ENCODE results near the gene TMEM181.

TMEM181 gene

DNA sequence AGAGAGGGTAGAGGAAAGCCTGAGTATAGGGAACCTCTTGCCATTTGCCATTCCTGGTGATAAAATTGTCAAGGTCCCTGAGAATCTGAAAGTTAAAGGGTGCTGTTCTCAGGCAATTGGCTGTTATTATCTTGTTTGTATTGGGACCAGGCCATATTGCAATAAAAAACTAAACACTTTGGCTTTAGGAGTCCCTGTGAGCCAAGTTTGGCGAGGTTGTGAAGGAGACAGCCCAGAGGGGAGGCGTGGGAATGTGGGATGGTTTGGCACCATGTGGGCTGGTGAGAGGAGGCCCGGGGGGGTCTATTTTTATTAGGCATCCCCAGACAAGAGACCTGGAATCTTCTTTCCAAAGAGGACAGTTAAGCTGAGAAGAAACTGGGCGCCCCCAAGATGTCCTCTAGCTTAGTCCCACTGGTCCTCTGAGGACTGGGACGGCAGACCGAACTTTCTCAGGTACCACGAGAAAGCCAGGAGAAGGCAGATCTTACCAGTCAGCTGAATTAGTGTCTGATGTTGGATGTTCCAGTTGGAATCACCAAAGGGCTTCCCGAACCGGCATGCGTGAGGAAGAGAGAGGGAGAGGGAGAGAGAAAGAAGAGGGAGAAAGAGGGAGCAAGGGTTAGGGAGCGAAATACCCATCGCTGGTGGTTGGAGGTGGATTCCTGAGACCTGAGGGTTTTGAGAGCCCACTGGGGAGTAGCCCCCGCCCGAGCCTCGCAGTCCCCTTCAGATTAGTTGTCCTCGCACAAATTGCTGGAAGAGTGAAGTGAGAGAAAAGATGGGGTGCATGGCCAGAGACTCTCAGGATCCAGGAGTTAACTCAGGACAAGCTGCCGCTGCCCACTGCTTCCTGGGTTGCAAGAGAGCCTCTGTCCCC, 60.3 kb downstream of the TMEM181 start:
- no peaks in the 10 kb centered on the region for H3K9me3 ChIP-seq (ENCODE audit: low read length)
- no peak overlapping the region for H3K9ac ChIP-seq (ENCODE audit: low read length)
- H3K4me1 ChIP-seq (ENCODE audit: insufficient read depth, low read length): no peaks in the 10 kb centered on the region
- peaks cover 16% of the 10 kb centered on the region for H3K36me3 ChIP-seq (ENCODE audit: insufficient read depth, low read length)
- no peaks in the 10 kb centered on the region for H3K27me3 ChIP-seq (ENCODE audit: control insufficient read depth in 1 of 2, insufficient read depth in 2 of 2, low read length in 2 of 2)
- H3K27ac ChIP-seq (ENCODE audit: low read depth, low read length): no peak overlapping the region
- H3K4me3 ChIP-seq (ENCODE audit: low read depth in 1 of 2, low read length in 2 of 2): no peak overlapping the region

DNA sequence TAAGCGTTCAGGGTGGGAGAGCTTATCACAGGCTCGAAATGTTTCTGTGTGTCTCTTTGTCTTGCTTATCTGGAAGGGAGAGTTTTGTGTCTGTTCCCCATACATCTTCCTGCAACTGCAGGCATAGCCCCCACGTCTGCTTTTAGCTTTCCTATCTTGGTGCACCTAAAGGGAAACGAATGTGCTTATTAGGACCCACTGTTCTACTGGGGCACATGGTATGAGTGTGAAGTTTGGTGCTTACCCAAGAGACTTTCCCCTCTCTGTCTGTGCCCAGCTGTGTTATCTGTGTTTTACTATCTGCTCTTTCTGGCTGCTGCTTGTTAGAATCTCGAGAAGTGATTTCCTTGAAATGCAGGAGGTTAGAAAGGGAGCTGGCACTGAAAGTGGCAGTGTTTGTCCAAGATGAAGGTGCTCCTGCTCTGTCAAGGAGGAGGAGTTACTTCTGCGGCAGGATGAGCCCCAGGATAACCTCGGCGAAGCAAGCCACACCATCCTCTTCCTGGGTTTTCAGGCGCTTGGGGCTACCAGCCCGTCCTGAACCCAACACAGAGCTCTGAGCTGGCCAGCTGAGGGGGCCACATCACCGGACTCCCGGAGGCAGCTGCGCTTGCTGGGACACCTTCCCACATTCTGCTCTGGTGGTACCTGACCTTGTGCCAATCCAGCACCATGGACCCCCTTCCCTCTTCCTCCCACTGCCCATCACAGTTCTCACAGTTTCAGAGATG, 61.2 kb downstream of the TMEM181 start:
- Histone ChIP-seq H3K9me3 (ENCODE audit: low read length) (no peaks in the 10 kb centered on the region), H3K27me3 (ENCODE audit: control insufficient read depth in 1 of 2, insufficient read depth in 2 of 2, low read length in 2 of 2) (no peaks in the 10 kb centered on the region), H3K36me3 (ENCODE audit: insufficient read depth, low read length) (peaks cover 25% of the 10 kb centered on the region), H3K4me1 (ENCODE audit: insufficient read depth, low read length) (no peaks in the 10 kb centered on the region), H3K4me3 (ENCODE audit: low read depth in 1 of 2, low read length in 2 of 2) (no peak overlapping the region), H3K9ac (ENCODE audit: low read length) (no peak overlapping the region), H3K27ac (ENCODE audit: low read depth, low read length) (no peak overlapping the region)

DNA sequence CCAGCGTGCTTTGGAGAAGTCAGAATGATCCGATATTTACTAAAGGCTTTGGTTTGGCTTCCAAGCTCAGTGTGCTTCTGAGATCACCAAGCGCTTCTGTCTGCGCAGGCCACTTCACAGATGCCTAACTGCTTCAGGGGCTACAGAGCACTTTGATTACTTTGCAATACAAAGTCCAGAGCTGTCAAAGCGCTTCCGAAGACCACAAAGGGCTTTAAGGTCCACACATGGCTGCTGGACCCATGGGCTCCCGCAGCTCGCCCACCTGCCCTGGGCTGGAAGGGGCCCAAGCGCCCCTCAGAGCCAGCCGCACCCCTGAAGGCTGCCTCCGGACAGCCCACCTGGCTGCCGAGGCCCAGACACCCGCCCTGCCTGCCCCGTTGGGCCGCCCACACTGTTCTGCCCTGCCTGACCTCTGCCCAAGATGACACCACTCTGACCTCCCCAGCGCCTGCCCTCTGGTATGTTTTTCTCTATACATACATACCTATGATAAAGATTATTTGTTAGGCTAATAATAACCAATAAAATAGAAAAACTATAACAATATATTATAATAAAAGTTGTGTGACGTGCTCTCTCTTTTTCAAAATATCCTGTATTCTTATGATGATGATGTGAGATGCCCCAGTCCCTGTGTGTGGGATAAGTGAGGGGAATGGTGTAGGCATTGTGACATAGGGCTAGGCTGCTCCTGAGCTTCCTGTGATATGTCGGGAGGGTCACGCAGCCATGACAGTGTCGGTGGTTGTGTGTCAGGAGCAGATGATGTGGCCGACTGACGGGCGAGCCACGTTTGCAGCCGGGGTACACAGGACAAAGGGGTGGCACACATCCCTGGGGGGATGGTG, 62.0 kb downstream of the TMEM181 start:
- H3K4me1 ChIP-seq (ENCODE audit: insufficient read depth, low read length): no peaks in the 10 kb centered on the region
- H3K27ac ChIP-seq (ENCODE audit: low read depth, low read length): no peak overlapping the region
- H3K9me3 ChIP-seq (ENCODE audit: low read length): no peaks in the 10 kb centered on the region
- H3K9ac ChIP-seq (ENCODE audit: low read length): no peak overlapping the region
- H3K4me3 ChIP-seq (ENCODE audit: low read depth in 1 of 2, low read length in 2 of 2): no peak overlapping the region
- H3K27me3 ChIP-seq (ENCODE audit: control insufficient read depth in 1 of 2, insufficient read depth in 2 of 2, low read length in 2 of 2): no peaks in the 10 kb centered on the region
- H3K36me3 ChIP-seq (ENCODE audit: insufficient read depth, low read length): peaks cover 29% of the 10 kb centered on the region

DNA sequence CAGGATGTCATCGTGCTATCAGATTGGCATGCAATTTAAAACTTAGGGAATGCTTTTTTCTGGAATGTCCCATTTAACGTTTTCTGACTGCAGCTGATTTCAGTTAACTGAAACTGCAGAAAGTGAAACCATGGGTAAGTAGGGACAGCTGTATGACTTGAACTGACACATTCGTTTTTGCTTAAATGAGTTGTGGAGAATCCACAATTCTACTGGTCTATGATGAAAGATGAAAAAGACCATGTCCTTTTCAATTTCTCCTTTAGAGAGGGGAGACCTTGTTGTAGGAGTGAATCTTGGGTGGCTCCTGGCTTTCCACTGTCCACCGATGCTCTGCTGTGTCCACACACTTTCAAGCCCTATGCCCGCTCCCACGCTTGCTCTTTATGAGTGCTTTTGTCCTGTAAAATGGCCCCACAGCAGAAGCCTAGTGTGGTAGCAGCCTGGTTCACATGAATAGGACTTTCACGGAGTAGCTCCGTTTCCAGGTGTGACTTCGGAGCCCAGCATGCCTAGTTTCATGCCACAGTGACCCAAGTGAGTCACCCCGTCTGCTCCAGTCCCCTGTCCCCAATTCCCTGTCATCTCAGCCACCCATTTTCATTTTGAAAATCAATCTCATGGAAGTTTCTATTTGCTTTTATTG, 62.8 kb downstream of the TMEM181 start:
- Histone ChIP-seq H3K27me3 (ENCODE audit: control insufficient read depth in 1 of 2, insufficient read depth in 2 of 2, low read length in 2 of 2) (no peaks in the 10 kb centered on the region), H3K4me3 (ENCODE audit: low read depth in 1 of 2, low read length in 2 of 2) (no peak overlapping the region), H3K27ac (ENCODE audit: low read depth, low read length) (no peak overlapping the region), H3K36me3 (ENCODE audit: insufficient read depth, low read length) (peaks cover 29% of the 10 kb centered on the region), H3K4me1 (ENCODE audit: insufficient read depth, low read length) (no peaks in the 10 kb centered on the region), H3K9me3 (ENCODE audit: low read length) (no peaks in the 10 kb centered on the region), H3K9ac (ENCODE audit: low read length) (no peak overlapping the region)

DNA sequence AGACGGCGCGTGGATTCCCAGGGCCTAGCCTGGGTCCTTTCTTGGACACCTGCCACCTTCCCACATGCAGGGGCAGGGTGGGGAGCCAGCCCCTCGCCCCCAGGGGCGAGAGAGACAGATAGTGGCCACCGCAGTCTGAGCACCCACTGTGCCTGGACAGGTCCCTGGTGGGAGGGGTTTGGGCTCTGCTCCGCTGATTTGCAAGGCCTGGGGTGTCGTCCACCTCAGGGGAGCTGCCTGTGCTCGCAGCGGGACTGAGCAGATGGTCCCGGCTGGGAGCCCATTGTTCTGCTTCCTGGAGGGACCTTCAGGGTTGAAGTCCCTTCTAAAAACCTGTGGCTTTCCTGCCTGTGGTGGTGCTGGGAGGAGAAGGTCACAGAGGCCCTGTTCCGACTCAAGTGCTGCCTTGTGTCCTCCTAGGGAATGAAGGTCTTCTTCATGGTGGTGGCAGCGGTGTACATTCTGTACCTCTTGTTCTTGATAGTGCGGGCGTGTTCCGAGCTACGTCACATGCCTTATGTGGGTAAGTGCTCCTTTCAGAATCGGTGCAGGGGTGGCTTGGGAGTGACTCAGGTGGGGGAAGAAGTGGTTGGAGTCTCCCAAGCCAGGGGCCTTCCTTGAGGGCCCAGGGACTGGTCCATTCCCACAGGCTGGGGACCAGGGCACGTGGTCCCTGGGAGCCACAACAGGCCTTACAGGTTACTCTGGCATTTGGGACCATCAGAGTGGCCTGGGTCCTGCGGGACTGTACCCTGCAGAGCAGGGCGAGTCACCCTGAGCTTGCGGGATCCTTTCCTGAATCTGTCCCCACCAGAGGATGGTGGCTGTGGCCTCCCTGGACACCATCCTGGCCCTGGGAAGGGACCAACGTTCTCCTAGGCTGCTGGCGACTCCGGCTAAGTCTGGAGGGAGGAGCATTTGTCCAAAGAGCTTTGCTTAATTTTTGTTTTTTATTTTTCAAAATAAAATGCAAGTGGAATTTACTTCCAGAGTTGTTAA, 65.1 kb downstream of the TMEM181 start:
- Histone ChIP-seq H3K4me1 (ENCODE audit: insufficient read depth, low read length) (no peaks in the 10 kb centered on the region), H3K4me3 (ENCODE audit: low read depth in 1 of 2, low read length in 2 of 2) (no peak overlapping the region), H3K36me3 (ENCODE audit: insufficient read depth, low read length) (peaks cover 29% of the 10 kb centered on the region), H3K27me3 (ENCODE audit: control insufficient read depth in 1 of 2, insufficient read depth in 2 of 2, low read length in 2 of 2) (no peaks in the 10 kb centered on the region), H3K9me3 (ENCODE audit: low read length) (no peaks in the 10 kb centered on the region), H3K27ac (ENCODE audit: low read depth, low read length) (no peak overlapping the region), H3K9ac (ENCODE audit: low read length) (no peak overlapping the region)

DNA sequence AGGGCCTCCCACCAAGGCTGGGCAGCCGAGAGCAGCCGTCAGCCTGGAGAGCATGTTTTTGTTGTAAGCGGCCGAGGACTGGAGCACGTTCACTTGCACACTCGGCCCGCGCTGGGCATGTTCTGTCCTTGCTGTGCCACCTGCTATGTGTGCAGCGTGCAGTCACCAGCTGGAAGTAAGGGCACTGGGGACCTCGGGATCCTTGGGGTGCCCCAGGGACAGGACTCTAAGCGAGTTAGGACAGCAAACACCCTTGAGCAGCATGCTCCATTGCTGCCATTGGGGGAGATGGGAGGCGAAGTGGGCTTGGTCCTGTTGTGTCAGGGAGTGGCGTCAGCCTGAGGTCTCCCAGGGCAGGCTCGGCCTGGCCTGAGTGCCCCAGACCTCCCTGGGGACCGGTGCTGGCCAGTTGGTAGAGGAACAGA, 66.0 kb downstream of the TMEM181 start:
- no peak overlapping the region for H3K27ac ChIP-seq (ENCODE audit: low read depth, low read length)
- H3K27me3 ChIP-seq (ENCODE audit: control insufficient read depth in 1 of 2, insufficient read depth in 2 of 2, low read length in 2 of 2): no peaks in the 10 kb centered on the region
- H3K9ac ChIP-seq (ENCODE audit: low read length): no peak overlapping the region
- peaks cover 1% of the 10 kb centered on the region for H3K4me1 ChIP-seq (ENCODE audit: insufficient read depth, low read length)
- H3K36me3 ChIP-seq (ENCODE audit: insufficient read depth, low read length): peaks cover 29% of the 10 kb centered on the region
- no peaks in the 10 kb centered on the region for H3K9me3 ChIP-seq (ENCODE audit: low read length)
- H3K4me3 ChIP-seq (ENCODE audit: low read depth in 1 of 2, low read length in 2 of 2): no peak overlapping the region

DNA sequence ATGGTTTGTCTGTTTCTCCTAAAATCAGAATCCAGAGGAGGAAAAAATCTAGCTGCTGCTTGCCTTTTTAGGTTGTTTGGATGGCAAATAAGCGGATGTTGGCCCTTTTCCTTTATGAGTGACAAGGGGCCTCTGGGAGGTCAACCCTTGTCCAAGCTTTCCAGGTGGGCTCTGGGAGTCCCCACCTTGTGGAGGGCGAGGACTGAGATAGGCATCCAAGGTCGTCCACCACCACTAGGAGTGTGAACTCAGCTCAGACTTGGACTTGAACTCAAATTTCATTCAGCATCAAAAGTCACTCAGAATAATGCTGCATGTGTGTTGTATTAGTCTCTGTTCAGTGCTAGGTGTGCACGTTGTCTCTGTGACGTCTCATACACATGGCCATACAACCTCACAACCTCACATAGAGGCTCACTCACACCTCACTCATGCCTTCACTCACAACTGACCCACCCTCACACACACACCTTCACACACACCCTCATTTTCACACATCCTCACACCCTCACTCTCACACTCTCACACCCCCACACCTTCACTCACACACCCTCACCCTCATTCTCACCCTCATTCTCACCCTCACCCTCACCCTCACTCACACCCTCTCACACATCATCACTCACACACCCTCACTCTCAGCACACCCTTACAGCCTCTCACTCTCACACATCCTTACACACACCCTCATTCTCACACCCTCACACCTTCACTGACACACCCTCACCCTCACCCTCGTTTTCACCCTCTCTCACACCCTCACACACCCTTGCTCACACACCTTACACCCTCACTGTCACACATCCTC, 66.7 kb downstream of the TMEM181 start:
- no peaks in the 10 kb centered on the region for H3K27me3 ChIP-seq (ENCODE audit: control insufficient read depth in 1 of 2, insufficient read depth in 2 of 2, low read length in 2 of 2)
- no peak overlapping the region for H3K27ac ChIP-seq (ENCODE audit: low read depth, low read length)
- H3K4me1 ChIP-seq (ENCODE audit: insufficient read depth, low read length): peaks cover 7% of the 10 kb centered on the region
- H3K9me3 ChIP-seq (ENCODE audit: low read length): no peaks in the 10 kb centered on the region
- peaks cover 24% of the 10 kb centered on the region for H3K36me3 ChIP-seq (ENCODE audit: insufficient read depth, low read length)
- no peak overlapping the region for H3K4me3 ChIP-seq (ENCODE audit: low read depth in 1 of 2, low read length in 2 of 2)
- no peak overlapping the region for H3K9ac ChIP-seq (ENCODE audit: low read length)

DNA sequence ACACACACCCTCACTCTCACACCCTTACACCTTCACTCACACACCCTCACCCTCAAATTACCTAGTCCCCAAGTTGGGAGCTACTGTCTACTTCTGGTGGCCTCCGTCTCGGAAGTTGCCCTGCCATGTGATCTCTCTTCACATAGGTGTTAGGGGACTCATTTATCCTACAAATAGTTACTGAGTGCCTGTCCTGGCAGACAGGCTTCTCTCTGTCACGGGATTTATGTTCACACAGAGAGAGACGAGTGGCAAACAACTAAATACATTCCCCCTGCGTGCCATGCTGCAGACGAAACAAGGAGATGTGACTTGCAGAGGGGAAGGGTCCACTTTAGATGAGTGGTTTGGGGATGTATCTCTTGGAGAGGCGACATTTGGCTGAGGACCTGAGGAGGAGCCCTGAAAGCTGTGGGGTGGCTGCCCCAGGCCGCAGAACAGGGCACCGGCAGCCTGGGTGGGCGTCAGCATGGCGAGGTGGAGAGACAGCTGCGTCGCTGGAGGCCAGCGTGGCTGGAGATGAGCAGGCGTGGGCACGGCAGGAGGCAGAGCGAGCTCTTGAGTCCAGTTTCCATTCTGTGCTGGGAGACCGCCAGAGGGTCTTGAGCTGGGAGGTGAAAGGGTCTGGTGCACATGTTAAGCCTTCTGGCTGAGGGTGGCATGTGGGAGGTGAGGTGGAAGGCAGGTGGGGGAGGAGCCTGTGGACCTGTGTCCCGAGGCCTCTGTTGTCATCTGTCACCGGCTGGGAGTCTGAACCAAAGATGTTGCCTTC, 67.5 kb downstream of the TMEM181 start:
- Histone ChIP-seq H3K4me1 (ENCODE audit: insufficient read depth, low read length) (peaks cover 11% of the 10 kb centered on the region), H3K27ac (ENCODE audit: low read depth, low read length) (no peak overlapping the region), H3K36me3 (ENCODE audit: insufficient read depth, low read length) (peaks cover 19% of the 10 kb centered on the region)

DNA sequence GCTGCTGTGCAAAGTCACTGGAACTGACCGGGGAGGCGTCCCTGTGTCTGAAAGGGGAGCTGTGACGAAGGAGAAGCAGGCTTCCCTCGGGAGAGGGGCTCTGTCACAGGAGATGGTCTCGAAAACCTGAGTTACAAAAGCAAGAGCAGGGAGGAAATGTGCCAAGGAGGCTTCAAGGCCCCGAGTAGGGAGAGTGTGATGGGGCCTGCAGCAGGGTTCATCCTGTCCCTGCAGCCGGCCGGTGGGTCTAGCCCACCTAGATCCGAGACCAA, 68.0 kb downstream of the TMEM181 start:
- H3K4me1 ChIP-seq (ENCODE audit: insufficient read depth, low read length): peaks cover 12% of the 10 kb centered on the region
- H3K36me3 ChIP-seq (ENCODE audit: insufficient read depth, low read length): peaks cover 14% of the 10 kb centered on the region
- no peak overlapping the region for H3K27ac ChIP-seq (ENCODE audit: low read depth, low read length)
- H3K9me3 ChIP-seq (ENCODE audit: low read length): no peaks in the 10 kb centered on the region
- H3K9ac ChIP-seq (ENCODE audit: low read length): no peak overlapping the region
- H3K27me3 ChIP-seq (ENCODE audit: control insufficient read depth in 1 of 2, insufficient read depth in 2 of 2, low read length in 2 of 2): no peaks in the 10 kb centered on the region
- no peak overlapping the region for H3K4me3 ChIP-seq (ENCODE audit: low read depth in 1 of 2, low read length in 2 of 2)

More for the DNA sequence above, 67.5 kb downstream of the TMEM181 start:
- Histone ChIP-seq H3K9ac (ENCODE audit: low read length) (no peak overlapping the region), H3K4me3 (ENCODE audit: low read depth in 1 of 2, low read length in 2 of 2) (no peak overlapping the region), H3K27me3 (ENCODE audit: control insufficient read depth in 1 of 2, insufficient read depth in 2 of 2, low read length in 2 of 2) (no peaks in the 10 kb centered on the region), H3K9me3 (ENCODE audit: low read length) (no peaks in the 10 kb centered on the region)
